DMS153 treated with DMSO at 0.1 percent for 48 hours (cell line): Measurements from ENCODE around the gene PHLDB3.

Experiments
- DNase-seq: peaks from one replicate; lab custom pipeline; 2025; ENCODE audit not compliant: unreplicated experiment; lab: John Stamatoyannopoulos, UW

PHLDB3 gene

DNA sequence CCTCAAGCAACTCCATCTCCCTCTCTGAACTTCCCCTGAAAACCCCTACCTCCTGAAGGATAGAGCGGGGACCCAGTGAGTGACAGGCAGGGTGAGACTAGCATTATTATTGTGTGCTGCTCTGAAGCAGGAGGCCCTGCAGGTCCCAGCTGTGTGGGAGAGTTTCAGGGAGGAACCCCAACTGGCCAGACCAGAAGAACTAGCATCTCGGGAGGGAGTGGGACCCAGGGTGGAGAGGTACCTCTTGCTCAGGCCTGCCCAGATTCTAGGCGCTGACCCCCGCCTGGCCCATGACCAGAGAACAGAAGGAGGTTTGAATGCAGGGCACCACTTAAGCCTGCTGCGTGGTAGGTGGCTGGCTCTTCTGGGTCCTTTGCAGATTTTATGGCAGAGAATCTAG, 33.5 kb downstream of the PHLDB3 start:
- no peak for DNase-seq

DNA sequence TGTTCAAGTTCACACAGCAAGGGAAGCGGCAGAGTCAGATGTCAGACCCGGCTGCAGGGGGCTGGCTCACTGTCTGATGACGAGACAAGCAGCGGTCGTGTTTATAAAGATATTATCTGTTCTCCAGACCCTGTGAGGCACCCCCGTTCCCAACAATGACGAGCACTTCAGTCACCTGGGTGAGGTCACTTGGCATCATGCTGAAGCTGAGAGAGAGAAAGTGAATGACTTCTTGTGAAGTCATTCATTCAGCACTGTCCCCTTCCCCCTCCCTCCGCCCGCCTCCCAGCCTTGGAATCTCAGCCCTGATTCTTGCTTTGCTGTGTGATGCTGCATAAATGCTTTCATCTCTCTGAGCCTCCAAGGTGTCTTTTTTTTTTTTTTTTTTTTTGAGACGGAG, 34.3 kb downstream of the PHLDB3 start:
- DNase-seq = no peak

DNA sequence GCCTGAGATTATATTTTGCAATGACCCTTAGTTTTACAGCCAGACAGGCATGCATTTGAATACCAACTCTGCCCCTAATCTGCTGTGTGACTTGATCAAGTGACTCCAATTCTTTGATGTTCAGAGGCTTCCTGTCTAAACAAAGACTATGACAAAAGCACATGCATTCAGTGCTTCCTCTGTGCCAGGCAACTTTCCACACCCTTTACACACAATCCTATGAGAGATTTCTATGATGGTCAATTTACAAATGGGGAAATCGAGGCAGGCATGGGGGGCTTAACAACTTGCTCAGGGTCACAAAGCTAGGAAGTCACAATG, 35.4 kb downstream of the PHLDB3 start:
- DNase-seq = no peak

DNA sequence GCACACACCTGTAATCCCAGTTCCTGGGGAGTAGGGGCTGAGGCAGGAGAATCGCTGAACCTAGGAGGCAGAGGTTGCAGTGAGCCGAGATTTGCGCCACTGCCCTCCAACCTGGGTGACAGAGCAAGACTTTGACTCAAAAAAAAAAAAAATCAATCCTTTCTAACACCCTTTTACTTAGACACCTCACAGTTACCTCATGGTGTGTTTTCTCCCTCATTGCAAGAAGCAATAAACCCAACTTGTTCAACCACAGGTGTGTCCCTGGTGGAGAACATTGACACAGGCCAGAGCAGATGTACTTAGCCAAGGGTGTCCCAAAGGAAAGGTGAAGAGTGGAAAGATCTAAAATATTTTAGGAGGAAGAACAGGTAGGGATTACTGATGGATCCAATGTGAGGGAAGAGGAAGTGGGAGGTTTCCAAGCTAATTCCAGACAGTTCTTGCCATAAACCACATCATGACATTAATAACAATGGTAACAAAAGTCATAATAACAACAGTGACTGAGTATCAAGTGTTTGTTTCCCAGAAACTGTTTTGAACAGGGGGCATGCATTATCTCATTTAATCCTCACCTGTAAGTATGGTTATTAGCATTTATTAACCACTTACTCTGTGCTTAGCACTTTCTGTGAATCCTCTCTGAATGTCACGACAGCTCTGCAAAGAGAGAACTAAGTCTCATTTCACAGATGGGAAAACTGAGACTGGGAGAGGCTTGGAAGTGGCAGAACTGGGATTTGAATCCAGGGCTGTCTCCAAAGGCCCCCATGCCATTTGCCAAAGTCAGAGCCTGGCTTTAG, 36.0 kb downstream of the PHLDB3 start:
- DNase-seq = no peak

DNA sequence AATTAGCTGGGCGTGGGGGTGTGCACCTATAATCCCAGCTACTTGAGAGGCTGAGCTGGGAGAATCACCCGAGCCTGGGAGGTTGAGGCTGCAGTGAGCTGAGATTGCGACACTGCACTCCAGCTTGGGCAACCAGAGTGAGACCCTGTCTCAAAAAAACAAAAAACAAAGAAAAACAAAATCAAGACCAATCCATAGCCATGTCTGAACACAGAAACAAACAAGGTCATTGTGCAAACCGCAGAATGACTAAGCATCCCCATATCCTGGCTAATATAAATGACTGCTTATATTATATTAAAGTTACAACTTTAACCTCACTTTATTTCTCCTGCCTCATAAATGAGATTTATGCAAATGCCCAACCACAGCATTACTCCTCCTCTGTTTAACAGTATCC, 36.8 kb downstream of the PHLDB3 start:
- DNase-seq = no peak

DNA sequence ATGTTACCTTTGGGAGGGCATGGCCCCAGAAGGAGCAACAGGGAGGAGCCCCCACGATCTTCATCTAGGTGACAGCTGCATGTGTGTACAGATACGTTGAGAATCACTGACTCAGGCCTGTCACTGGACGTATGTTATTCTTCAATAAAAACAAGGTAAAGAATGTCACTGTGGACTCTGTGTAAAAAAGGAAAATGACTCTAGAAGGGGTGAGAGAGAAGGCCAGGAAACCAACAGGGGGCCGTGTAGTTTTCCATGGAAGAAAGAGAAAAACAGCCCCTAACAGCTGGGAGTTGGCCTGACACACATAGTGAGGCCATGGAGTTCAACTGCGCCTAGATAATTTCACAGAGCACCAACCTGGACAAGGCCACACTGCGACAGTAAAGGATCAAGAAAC, 37.3 kb downstream of the PHLDB3 start:
- DNase-seq = no peak

DNA sequence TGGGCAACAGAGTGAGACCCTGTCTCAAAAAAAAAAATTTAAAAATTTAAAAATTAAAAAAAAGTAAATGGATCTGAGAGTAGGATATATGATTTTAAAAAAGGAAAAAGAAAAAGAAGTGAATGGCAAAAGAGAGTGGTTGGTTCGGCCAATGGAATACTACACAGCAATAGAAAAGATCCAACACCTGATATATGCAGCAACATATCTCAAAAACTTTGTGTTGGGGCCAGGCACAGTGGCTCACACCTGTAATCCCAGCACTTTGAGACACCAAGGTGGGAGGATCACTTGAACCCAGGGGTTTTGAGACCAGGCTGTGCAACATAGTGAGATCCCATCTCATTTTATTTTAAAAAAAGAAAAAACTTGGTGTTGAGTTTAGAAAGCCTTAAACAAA, 37.8 kb downstream of the PHLDB3 start:
- no peak for DNase-seq

DNA sequence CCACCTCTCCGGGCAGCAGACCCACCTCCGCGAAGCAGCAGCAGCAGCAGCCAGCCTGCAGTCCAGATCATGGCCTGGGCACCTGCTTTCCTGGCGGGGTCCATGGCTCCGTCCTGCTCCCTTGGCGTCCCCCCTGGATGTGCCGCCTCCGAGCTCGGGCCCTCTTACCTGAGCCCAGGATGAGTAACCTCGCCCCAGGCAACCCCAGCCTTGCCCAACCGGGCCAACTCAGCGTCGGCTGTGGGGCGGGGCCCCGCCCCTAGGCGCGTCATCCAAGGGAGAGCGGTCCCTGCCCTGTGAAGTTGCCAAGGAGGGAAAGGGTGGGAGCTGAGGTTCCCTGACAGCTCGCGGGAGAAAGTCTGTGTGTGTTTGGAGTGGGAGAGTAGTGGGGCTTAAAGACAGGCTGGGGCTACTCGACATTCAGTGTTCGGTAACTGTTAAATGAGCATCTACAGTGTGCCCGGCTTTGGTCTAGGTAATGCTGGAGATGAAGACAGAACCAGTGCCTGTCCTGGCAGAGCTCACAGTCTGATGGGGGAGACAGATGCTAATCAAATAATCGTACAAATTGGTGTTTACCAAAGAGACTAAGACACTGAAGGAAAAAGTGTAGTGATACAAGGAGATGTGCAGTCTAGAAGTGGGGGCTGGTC, 39.0 kb downstream of the PHLDB3 start, which contains the start of gene LYPD3:
LYPD3 (minus strand) TSS at position 141 of the 653 bp plus-strand sequence; CDS start at position 104, 37 bp downstream.
- DNase-seq = no peak

DNA sequence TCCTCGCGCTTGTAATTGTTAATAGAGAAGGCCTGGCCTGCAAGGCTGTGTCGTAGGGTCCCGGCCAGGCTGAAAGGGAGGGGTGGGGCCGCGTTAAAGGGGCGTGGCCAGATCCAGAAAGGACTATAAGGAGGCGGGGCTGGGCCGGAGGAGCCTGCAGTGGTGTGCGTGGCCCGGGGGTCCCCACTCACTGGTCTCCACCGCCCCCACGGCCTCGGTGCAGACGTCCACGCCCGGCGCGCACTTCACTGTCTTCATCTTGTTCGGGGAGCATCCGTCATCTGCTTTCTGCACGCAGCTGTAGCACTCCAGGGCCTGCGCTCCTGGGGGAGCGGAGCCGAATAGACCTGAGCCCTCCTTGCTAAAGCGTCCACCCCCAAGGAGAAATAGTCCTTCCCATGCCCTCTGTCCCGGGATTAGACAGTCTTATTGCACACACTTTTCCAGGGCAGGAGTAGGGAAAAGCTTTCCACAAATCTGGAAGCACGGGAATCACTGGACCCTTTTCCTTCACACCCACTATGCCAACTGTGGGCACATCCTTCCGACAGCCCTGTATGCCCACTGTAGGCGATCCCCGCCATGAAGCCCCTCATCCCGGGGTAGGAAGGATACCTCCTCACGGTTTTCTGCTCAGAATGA, 40.3 kb downstream of the PHLDB3 start:
- no peak for DNase-seq

DNA sequence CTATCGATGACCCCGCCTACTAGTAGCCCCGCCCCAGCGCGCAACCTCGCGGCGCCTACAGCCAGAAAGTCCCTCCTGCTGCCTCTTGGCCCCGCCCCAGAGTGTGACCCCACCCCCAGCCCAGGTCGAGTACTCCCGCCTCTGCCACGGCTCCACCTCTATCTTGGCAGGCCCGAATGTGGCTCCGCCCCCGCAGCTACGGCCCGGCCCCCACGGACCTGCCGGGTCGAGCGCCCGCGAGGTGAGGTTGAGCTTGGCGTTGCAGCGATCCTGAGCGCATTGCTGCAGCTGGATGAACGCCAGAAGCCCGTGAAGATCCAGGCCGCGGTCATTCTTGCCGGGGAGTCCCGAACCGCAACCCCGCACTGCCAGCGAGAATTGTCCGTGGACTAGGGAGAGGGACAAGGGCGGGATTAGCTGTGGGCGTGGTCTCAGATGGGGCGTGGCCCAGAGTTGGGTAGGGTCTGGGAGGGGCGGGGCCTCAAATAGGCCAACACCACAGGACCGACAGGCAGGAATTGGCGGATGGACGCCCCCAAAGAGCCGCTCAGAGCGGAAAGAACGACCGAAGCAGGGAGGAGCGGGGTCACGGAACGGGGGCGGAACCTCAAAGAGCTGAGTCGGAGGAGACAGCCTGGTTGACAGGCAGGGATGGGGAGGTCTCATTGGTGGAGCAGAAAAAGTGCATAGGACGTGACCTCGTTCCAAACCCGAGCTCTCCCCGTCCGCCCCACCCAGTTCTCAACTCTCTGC, 41.0 kb downstream of the PHLDB3 start:
- peak; percentile 91 for DNase-seq

DNA sequence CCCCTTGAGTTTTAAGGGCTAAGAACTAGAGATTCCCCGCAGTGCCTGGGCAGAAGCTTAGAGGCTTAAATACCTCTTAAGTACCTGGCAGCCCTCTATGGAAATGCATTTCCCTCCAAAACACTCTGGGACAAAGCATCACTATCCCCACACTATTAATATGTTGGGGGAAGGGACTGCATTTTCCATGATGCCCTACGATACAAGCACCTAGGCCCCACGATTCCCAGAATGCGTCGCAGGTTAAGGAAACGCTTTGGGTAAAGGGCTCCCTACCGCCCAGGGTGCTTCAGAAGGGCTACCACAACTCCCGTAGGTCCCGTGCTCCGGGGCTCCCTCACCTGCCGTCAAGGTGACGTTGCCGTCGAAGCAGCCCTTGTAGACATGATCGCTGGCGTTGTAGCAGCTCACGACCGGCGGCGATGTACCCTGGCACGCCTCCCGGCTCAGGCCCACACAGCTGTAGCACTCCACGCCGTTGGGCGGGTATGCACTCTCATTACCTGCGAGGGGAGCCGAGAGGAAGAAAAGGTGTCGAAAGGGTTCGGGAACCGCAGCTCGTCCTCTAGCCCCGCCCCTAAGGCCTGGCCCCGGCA, 41.7 kb downstream of the PHLDB3 start:
- DNase-seq = peak; percentile 91

DNA sequence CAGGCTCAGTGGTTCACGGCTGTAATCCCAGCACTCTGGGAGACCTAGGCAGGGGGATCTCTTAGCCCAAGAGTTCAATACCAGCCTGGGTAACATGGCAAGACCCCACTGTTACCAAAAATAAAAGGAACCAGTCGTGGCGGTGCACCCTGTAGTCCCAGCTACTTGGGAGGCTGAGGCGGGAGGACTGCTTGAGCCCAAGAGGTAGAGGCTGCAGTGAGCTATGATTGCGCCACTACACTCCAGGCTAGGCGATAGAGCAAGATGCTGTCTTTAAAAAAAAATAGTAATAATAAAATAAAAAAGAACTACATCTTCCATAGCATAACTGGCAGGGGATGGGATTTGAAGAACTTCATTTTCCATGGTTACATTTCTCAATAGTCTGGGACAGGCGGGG, 42.2 kb downstream of the PHLDB3 start:
- DNase-seq = no peak

DNA sequence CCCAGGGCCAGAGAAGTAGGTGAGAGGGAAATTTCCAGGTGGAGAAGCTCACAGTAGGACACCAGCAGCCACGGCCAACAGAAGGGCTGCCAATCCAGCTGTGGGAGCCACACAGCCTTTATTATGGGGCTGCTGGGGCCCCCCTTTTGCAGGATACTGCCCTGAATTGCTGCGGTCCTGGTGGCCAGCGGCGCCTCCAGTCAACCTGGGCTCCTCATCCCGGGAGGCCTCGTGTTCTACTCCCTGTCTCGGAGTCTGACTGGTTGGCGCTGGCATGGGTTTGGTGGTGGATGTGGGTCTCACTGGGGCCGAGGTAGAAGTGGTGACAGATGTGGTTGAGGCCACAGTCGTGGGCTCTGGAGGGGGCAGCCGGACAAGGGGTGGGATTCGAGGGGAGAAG, 43.2 kb downstream of the PHLDB3 start:
- no peak for DNase-seq

DNA sequence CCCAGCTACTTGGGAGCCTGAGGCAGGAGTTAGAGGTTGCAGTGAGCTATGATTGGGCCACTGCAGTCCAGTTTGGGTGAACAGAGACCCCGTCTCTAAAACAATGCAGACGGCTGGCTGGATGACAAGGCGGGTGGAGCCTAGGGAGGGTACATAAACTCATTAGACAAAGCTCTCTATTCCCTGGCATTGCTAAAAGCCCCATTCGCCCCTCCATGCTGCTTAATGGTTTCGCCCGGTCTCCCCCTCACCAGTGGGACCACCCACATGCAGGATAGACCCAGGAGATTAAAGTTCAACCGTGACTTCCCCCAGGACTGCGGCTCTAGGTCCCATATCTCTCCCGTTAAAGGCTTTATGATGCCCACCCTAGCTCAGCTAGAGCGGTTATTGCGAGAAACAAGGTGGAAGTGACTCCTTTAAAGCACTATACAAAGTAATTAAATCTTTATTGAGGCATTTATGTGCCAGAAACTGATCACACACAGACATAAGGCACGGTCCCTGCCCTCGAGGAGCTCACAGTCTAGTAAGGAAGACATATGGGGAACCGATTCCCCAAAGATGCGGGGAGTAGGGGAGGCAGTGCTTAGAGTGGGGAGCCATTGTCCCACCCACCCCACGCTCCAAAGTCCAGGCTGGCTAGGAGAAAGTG, 44.1 kb downstream of the PHLDB3 start:
- DNase-seq = no peak

DNA sequence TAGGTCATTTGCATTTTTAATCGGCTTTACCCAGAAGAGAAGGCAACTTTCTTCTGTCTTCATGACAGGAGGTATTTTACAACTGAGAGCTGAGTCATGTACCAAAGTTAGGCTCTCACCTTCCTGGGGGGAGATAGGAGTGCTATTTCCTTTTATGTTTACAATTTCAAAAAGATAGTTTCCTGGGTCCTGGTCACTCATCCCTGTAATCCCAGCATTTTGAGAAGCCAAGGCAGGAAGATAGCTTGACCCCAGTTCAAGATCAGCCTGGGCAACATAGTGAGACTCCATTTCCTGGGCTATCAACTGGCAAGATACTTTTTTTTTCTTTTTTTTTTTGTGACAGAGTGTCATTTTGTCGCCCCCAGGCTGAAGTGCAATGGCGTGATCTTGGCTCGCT, 46.7 kb downstream of the PHLDB3 start:
- no peak for DNase-seq

DNA sequence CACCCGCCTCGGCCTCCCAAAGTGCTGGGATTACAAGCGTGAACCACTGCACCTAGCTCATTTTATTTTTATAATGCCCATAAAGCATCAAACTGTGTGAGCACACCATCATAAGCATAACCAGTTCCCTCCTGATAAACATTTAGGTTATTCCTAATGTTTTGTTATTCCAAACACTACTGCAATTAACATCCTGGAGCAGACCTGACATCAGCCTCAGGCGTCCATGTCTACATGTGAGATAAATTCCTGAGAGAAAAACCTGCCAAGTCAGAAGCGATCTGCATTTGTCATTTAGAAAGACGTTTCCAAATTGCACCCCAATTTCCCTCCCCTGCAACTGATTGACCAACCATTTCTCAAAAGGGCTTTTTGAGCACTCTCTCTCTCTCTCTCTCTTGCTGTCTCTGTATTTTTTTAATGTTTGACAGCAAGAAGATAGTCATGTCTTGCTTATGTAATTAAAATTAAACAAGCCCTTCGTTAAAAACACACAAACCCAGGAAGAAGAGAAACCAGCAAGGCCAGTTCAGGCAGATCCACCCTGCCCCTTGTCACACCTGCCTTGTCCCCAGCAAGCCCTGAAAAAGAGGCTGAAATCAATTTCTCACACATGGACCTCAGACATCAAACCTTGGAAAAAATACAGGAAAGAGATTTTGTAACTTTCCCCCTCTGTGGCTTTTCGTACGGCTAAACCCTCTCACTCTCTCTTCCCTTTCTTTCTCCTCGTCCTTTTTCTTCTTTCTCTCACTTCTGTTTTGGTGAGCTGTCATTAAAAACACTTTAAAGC, 49.0 kb downstream of the PHLDB3 start:
- DNase-seq = no peak

DNA sequence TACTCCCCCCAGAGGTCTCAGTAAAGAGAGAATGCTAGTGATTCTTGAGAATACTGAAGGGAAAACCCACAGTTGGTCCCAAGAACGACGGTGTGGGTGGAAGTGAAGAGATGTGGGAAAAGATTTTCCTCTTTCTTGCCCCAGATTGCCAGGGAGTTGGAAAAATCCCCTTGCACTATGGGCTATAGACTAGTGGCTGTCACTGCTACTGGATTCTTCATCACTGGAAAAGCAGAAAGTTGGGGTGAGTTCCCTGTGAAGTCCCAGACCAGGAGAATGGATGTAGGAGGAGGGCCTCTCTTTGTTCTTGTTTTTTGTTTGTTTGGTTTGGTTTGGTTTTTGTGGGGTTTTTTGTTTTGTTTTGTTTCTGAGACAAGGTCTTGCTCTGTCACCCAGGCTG, 50.5 kb downstream of the PHLDB3 start:
- DNase-seq = no peak

DNA sequence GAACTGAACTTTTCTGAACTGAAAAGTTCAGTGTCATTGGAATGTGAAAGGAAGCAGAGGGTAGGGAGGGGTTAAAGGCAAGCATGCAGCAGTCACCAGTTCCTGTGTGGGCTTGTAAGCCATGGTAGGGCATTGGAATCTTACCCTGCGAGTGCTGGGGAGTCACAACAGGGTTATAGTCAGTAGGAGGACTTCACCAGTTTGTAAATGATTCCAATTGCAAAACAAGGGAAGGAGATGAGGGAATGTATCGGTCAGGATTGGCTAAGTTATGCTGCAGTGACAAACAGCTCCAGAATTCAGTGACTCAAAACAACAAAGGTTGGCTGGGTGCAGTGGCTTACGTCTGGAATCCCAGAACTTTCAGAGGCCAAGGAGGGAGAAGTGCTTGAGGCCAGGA, 52.0 kb downstream of the PHLDB3 start:
- no peak for DNase-seq

DNA sequence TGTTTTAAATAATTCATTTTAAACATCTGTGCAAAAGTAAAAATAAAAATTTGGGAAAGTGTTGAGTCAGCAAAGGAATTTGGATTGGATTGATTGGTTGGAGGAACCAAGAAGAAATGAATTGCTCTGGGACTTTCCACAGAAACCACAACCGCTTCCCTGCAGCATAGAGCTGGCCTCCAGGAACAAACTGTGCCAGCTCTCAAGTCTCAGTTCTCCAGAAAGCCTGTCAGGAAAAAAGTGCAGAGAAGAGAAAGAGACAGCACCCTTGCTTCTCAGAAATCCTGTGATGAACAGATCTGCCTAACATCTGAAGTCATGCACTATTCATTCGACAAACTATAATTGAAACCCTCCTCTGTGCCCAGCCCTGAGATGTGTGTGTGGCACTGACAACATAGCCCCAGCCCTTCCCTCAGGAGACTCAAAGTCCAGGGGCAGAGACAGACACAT, 54.0 kb downstream of the PHLDB3 start:
- DNase-seq = no peak

DNA sequence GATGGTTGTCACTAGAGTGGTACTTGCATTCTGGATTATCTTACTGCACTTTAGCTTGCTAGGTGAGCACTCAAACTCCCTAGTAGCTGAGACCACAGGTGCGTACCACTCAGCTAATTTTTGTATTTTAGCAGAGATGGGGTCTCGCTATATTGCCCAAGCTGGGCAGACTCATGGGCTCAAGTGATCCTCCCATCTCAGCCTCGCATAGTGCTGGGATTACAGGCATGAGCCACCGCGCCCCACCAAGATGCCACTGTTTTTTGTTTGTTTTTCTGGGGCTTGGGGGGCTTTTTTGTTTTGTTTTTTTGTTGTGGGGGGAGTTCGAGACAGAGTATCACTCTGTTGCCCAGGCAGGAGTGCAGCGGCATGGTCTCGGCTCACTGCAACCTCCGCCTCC, 56.9 kb downstream of the PHLDB3 start:
- DNase-seq = no peak
